NT2/D1 (cell line): ENCODE results near the gene TMEM150A.
"Not testable (repeated sequence)": the region's sequence is repeated elsewhere in the genome, so short reads cannot be mapped to it uniquely, and the experiment has no call there.

Experiments used
- SUZ12 ChIP-seq: IDR thresholded peaks from 2 replicates; pipeline ENCODE4 v1.6.1; 2011; ENCODE audit not compliant: insufficient read length, insufficient read depth; ENCODE audit errors: extremely low read depth
- ZNF274 ChIP-seq: IDR thresholded peaks from 2 replicates; pipeline ENCODE4 v1.6.1; 2011; ENCODE audit warnings: mild to moderate bottlenecking, low read depth, low read length

- not testable (repeated sequence) for TF ChIP-seq ZNF274, SUZ12
These were observed 1.6 kb upstream of the TMEM150A start for GRCh38 chr2:85604133-85604444.
